Globus pallidus (tissue), 1 donor: ENCODE measurements around the gene OCLN.
"Not testable (repeated sequence)": the region's sequence is repeated elsewhere in the genome, so short reads cannot be mapped to it uniquely, and the experiment has no call there.

Experiments used
- DNase-seq: peaks from one replicate; pipeline ENCODE4 v3.0.0-alpha.2; 2015; ENCODE audit warnings: low spot score

OCLN gene

DNA sequence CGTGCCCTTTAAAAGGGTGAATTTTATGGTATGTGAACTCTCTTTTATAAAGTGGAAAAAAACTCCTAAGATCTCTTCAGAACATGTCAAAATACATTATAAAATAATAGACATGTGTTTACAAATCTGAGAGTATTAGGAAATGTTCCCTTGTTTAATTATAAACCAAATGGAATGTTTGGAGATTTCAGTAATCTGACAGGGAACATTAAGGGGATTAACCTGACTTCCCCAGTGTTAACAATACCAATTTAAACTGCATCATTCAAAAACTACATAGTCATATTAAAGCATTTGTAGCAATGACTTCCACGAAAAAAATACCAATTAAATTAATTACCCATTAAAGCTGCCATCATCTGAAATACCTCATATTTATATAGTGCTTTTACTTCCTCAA lies 1.6 kb upstream of the OCLN start:
- no peak for DNase-seq

- no peak for DNase-seq
Observed at GRCh38 chr5:69491838-69492390, 676 bp upstream of the OCLN start.

DNA sequence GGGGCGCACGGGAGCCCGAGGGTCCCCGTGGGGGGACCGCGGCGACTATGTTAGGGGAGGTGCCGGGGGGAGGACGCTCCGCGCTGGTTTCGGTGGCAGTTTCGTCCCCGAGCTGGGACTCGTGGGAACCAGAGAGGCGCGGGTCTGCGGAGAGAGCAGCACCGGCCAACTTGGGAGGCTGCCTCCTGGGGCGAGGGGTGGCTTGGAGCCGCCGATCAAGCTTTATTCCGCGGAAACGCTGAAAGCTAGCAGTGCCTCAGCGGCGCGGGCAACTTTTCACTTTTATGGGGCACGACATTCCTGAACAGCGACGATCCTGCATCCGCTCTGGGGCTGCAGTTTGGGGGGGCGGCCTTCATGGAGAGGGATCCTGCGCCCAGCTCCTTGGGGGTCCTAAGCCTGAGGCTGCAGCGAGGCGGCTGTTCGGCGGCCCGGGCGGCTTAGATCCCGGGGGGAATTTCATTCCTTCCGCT lies 369 bp downstream of the OCLN start:
- no peak for DNase-seq

GRCh38 chr5:69493396-69494133 lies 975 bp downstream of the OCLN start:
- DNase-seq = no peak

- no peak for DNase-seq
Observed at GRCh38 chr5:69494452-69494851, 1.9 kb downstream of the OCLN start.

DNA sequence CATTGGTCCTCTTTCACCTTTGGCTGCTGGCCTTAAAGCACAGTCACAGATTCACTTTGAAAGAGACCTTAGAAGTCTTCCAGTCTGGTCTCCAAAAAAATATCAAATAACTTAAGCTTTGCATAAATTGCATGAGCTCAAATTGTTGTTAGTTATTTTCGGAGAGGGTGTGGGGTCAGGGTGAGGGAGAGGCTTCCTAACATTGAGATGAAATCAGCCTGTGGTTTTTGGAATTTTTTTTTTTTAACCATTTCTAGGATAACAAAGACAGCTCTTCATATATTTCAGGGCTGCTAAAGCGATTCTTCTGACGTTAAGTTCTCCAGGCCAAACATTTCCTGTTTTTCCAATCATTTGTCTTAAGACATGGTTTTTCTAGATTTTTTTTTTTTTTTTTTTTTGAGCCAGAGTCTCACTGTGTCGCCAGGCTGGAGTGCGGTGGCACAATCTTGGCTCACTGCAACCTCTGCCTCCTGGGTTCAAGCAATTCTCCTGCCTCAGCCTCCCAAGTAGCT lies 4.5 kb downstream of the OCLN start:
- no peak for DNase-seq

DNA sequence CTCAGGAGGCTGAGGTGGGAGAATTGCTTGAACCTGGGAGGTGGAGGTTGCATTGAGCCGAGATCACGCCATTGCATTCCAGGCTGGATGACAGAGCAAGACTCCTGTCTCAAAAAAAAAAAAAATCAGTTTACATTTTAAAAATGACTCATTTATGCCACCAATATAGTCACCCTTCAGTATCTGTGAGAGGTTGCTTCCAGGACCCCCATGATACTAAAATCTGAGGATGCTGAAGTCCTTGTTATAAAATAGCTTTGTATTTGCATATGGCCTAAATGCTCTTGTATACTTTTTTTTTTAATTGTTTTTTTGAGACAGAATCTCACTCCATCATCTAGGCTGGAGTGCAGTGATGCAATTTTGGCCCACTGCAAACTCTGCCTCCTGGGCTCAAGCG lies 5.8 kb downstream of the OCLN start:
- DNase-seq = no peak

DNA sequence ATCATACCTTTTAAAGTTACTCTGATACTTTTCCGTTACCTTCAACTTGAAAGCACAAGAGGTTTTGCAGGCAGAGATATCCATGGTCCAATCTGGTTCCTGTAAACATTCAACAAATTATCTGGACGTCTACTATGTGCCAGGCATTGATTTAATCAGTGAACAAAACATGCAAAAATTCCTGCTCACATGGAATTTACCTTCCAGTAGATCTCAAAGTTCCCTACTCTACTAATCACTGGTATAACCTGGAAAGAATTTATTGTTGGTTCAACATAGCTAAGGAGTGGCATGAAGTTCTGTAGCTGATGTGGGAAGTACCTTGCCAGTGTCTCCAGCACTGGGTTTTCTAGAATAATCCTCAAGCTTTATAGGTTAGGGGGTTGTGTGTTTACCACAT lies 9.8 kb downstream of the OCLN start:
- DNase-seq = no peak

DNA sequence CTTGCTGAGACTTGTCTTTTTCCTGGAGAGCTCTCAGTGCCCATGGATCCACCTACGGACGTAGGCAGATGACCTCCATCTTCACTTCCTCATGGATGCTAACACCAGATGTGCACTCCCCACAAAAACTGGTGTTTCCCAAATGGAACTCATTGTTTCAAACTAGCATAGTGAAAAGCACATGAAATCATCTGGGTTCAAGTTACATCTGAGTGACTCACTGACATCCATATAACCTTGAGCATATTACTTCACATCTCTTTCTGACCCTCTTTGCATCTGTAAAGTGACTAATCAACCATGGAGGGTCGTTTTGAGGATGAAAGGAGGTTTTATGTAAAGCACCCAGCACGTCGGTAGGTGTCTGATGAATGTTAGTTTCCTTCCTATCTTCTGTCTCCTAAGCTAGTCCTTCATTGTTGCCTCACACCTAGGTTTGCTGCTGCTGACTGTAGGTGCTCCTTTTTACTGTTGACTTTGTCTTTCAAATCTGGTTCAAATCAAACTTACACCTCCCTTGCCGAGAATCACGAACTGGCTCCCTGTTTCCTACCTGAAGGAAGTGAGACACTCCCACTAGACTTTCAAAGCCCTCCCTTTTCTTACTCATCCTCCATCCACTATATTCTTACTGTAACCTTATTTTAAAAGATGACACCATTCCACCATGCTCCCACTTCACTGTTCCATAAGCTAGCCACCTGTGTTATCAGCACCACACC lies 10.3 kb downstream of the OCLN start:
- DNase-seq = no peak

- no peak for DNase-seq
Observed at GRCh38 chr5:69504036-69504435, 11.4 kb downstream of the OCLN start.

DNA sequence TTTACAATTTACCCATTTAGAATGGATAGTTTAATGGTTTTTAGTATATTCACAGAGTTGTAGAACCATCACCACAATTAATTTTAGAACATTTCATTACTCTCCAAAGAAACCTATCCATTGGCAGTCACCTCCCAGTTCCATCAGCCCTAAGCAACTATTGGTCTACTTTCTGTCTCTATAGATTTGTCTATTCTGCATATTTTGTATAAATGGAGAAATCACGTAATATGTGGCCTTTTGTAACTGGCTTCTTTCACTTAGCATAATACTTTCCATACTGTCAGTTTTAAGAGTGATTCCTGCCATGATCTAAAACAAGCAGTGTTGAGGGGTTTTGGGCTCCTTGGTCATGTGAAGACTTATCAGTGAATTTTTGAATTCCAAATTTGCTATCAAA lies 12.7 kb downstream of the OCLN start:
- no peak for DNase-seq

DNA sequence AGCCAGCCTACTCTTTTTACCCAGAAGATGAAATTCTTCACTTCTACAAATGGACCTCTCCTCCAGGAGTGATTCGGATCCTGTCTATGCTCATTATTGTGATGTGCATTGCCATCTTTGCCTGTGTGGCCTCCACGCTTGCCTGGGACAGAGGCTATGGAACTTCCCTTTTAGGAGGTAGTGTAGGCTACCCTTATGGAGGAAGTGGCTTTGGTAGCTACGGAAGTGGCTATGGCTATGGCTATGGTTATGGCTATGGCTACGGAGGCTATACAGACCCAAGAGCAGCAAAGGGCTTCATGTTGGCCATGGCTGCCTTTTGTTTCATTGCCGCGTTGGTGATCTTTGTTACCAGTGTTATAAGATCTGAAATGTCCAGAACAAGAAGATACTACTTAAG lies 16.6 kb downstream of the OCLN start:
- no peak for DNase-seq

GRCh38 chr5:69510694-69511093 lies 18.1 kb downstream of the OCLN start:
- no peak for DNase-seq

DNA sequence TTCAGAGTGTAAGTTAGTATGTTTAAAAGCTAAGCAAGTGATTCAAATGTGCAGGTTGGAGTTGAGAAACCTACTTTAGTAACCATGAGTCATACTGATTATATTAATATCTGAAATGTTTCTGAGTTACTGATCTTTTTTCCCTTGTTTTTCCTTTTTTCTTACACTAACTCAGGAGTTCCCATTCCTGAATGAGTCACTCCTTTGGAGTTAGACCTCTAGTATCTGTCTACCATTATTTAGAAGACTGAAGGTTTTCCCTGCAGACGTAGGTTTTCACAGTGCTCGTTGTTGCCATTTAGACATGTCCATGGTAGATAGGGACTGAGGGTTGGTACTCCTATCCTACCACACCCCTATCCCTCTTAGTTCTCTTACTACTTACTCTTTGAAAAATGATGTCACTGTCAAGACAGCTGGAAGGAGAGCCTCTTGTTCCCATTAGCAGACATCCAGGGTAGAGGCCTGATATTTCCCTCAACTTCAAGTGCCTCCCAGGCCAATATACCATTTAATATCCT lies 20.2 kb downstream of the OCLN start:
- no peak for DNase-seq

DNA sequence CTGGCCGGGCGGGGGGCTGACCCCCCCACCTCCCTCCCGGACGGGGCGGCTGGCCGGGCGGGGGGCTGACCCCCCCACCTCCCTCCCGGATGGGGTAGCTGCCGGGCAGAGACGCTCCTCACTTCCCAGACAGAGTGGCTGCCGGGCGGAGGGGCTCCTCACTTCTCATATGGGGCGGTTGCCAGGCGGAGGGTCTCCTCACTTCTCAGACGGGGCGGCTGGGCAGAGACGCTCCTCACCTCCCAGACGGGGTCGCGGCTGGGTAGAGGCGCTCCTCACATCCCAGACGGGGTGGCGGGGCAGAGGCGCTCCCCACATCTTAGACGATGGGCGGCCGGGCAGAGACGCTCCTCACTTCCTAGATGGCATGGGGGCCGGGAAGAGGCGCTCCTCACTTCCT lies 23.0 kb downstream of the OCLN start:
- DNase-seq = not testable (repeated sequence)

- no peak for DNase-seq
Observed at GRCh38 chr5:69516769-69517168, 24.2 kb downstream of the OCLN start.

DNA sequence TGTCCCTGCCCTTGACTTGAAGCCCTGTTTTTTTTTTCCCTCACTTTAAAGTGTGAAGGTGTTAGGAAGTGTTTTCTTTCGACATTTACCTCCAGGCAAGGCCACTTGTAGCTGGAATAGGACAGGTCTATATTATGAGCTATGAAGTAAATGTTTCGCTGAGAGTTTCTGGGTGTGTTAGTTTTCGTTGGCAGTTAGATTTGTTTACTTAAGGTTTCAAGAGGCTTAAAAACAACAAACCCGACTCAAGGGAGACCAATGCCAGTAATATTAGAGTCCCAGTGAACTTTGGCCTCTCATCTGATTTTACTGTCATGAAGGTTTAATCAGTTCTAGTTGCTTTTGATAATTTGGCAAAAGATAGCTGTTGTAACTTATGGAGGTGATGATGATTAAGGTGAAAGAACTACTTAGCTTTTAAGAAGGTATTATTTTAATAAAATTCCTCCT lies 25.2 kb downstream of the OCLN start:
- no peak for DNase-seq

- no peak for DNase-seq
Observed at GRCh38 chr5:69519285-69519684, 26.7 kb downstream of the OCLN start.

- no peak for DNase-seq
Observed at GRCh38 chr5:69522035-69522434, 29.4 kb downstream of the OCLN start.

- no peak for DNase-seq
Observed at GRCh38 chr5:69525490-69525889, 32.9 kb downstream of the OCLN start.

DNA sequence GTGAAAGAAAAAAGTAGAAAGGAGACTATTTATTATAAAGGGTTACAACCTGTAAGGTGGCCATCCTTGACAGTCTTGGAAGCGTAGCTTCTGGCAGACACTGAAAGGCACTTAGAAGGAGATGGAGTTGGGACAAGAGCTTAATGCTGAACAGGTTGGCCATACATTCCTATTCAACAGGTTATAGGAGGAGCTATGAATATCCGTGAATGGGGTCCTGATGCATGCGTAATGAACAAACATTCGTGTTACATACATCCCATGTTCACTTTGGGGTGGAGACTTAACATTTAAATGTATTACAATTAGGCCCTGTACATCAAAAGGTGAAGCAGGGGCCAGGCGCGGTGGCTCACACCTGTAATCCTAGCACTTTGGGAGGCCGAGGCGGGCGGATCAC lies 34.1 kb downstream of the OCLN start:
- no peak for DNase-seq

- no peak for DNase-seq
Observed at GRCh38 chr5:69527128-69527770, 34.7 kb downstream of the OCLN start.
